ENCODE measurements around the gene TMEM9.

TMEM9 gene

DNA sequence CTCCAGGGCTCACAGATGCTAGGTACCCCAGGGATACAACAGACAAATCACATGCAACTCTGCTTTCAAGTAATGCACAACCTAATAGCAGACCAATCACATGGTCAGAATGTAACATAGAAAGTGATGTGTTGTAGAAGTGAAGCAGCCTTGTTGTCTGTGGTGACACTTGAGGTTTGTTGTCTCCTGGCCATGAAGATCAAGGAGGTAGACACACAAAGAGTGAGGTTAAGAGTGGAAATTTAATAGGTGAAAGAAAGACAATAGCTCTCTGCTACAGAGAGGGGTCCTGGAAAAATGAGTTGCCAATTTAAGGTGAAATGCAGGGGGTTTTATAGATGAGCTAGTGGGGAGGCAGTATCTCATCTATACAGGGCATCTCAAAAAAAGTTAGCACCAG lies 2.5 kb upstream of the TMEM9 start:
- no peak overlapping the region for H3K4me3 ChIP-seq (ENCODE audit: low read depth, low read length)
- TF ChIP-seq, protein P1, sequence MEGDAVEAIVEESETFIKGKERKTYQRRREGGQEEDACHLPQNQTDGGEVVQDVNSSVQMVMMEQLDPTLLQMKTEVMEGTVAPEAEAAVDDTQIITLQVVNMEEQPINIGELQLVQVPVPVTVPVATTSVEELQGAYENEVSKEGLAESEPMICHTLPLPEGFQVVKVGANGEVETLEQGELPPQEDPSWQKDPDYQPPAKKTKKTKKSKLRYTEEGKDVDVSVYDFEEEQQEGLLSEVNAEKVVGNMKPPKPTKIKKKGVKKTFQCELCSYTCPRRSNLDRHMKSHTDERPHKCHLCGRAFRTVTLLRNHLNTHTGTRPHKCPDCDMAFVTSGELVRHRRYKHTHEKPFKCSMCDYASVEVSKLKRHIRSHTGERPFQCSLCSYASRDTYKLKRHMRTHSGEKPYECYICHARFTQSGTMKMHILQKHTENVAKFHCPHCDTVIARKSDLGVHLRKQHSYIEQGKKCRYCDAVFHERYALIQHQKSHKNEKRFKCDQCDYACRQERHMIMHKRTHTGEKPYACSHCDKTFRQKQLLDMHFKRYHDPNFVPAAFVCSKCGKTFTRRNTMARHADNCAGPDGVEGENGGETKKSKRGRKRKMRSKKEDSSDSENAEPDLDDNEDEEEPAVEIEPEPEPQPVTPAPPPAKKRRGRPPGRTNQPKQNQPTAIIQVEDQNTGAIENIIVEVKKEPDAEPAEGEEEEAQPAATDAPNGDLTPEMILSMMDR (IDR thresholded peaks at IDR 0.05; ENCODE audit: borderline replicate concordance, insufficient read depth, low read depth, low read length), result no peak

DNA sequence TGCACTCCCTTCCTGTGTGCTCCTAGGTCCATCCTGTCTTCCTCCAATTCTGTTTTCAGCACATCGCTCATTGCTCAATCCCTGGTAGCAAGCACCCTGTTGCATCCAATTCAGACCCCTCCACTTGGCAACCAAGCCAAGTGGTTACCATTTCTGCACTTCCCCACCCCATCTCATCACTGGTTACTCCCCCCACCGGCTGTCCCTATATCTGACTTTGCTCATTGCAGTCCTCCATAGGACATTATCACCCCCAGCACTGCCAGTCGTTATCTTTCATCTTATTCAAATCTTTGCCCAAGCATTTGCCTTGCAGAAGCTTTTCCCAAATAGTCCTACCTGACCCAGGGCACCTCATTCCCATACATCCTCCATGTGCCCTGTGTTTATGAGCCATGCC lies 2.1 kb upstream of the TMEM9 start:
- TF ChIP-seq, protein P1 (IDR thresholded peaks at IDR 0.05; ENCODE audit: borderline replicate concordance, insufficient read depth, low read depth, low read length), result no peak
- H3K4me3 ChIP-seq (ENCODE audit: low read depth, low read length), result no peak overlapping the region

DNA sequence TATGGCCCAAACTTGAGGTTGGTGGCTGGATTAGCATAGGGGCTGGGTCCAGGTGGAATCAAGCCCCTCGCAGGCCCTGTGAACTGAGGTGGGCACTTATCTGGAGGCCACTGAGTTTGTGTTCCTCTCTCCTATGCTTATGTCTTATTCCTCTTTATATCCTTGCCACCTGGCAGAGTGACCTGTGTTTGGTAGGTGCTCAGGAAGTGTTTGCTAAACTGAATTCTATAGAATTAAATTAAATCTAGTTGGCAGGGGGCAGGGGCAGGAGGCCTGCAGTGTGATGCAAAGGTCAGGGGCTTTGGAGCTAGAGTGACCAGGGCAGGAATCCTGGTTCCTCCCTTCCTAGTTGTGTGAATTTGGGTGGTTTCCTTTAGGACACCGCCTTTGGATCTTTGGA lies 1.1 kb upstream of the TMEM9 start:
- no peak overlapping the region for H3K4me3 ChIP-seq (ENCODE audit: low read depth, low read length)
- TF ChIP-seq, protein P1 (IDR thresholded peaks at IDR 0.05; ENCODE audit: borderline replicate concordance, insufficient read depth, low read depth, low read length), result no peak

DNA sequence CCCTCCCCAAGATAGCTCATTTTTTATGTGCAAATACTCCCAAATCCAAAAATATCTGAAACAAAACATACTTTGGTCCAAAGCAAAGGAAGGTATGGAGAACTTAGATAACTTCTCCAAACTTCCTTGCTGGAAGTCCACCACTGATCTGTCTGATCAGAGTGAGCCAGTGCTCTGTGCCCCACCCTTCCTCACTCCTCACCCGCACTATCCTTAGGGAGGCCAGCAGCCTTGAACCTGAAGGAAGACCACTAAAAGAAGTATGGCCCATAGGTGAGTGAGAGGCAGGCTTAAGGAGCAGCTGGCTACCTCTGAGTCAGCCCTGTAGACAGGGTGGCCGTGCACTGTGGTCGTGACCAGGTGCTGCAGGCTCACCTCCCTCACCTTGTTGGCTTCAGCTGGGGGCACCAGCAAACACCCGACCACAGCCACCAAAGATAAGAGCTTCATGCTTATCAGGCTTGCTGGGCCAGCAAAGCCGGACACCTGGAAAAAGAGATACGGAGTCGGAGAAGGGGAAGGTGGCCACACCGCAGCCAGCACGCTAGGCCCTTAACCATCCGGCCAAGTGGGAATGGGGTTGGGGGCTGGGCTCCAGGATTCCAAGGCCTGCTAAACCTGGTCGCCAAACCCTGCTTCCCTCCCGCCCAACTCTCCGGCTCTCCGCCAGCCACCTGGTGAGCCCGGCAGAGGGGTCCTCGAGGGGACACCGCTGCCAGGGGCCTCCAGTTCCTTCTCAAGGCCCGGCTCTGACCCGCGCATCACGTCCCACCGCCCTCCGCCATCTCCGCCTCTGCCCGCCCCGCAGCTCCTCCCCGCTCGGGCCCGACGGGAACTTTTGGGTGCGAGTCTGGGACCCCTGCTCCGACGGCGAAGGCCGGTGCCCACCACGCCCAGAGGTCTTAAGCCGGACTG lies 543 bp downstream of the TMEM9 start:
- H3K4me3 ChIP-seq (ENCODE audit: low read depth, low read length), result peak overlapping the region; percentile 84
- TF ChIP-seq, protein P1 (IDR thresholded peaks at IDR 0.05; ENCODE audit: borderline replicate concordance, insufficient read depth, low read depth, low read length), result no peak

DNA sequence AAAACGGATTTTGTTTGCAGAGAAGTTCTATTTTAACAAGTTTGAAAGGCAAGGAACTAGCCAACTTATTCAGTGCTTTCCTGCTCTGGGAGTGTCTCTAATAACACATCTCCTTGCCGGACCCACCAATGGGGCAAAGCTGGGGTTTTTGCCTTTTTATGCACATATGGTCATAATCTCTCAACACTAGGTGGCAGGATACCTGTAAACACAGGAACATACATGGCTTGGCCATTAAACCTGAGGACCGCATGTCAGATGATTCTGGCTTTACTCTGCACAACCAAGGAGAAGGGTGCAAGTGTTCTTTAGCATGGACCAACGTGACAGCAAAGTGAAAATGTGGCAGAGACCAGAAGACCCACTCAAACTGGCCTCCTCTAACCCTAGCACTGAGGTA lies 4.9 kb downstream of the TMEM9 start:
- TF ChIP-seq, protein P1 (IDR thresholded peaks at IDR 0.05; ENCODE audit: borderline replicate concordance, insufficient read depth, low read depth, low read length), result peak; percentile 36; the same call in 1 of the 2 replicates

DNA sequence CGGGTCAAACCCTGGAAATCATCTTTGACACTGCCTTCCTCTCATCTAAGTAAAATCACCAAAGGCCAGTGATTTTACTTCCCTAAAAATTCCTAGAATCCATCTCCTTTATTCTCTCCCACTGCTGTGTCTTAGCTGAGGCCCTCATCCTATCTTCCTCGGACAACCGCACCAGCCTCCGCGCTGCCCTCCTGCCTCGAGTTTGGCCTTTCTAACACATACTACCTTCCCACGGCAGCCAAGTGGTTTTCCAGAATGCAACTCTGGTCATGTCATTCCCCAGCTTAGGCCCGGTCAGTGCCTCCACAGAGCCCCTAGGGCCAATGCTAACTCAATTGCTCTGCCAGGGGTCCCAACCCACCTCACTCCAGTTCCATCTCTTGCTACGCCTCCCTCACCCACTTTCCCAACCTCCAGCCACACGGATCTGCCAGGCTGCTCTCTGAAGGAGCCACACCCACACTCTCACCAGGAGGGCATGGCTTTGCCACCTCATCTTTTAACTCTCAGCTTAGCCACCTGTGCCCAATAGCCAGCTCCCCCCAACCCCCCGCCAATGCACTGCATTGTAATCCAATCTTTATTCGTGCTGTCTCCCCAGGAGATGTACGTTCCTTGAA lies 6.8 kb downstream of the TMEM9 start:
- TF ChIP-seq, protein P1 (IDR thresholded peaks at IDR 0.05; ENCODE audit: borderline replicate concordance, insufficient read depth, low read depth, low read length), result no peak

More for the DNA sequence above, 4.9 kb downstream of the TMEM9 start:
- no peak overlapping the region for H3K4me3 ChIP-seq (ENCODE audit: low read depth, low read length)

More for the DNA sequence above, 6.8 kb downstream of the TMEM9 start:
- no peak overlapping the region for H3K4me3 ChIP-seq (ENCODE audit: low read depth, low read length)
